Measurements from ENCODE around the gene MIEN1. TPM values are rescaled to one million over a fixed set of nuclear protein-coding genes. Genes with fewer than 3 reads are reported as not detected.

Gene MIEN1
- total and polyA plus RNA-seq, 4 donors, result 20.8 to 136 (median 58.3) TPM

- Histone ChIP-seq H3K9me3 (ENCODE audit: control insufficient read depth in 4 of 4, insufficient read depth in 3 of 4, low read length in 3 of 4) (no peaks in the 10 kb centered on the region), H3K4me3 (no peak overlapping the region), H3K27ac (ENCODE audit: low read depth in 1 of 2, low read length in 1 of 2) (peak overlapping the region in 1 of 2 donors; percentile 64), H3K27me3 (ENCODE audit: control insufficient read depth in 3 of 3, insufficient read depth in 3 of 3, low read length in 2 of 3) (no peaks in the 10 kb centered on the region), H3K36me3 (ENCODE audit: control insufficient read depth in 4 of 4, insufficient read depth in 4 of 4, low read length in 4 of 4) (peaks cover 12 to 47% (median 36%) of the 10 kb centered on the region in 4 donors), H3K9ac (ENCODE audit: insufficient read depth in 1 of 2, low read length in 2 of 2) (no peak overlapping the region), H3K4me1 (ENCODE audit: control insufficient read depth in 5 of 5, insufficient read depth in 5 of 5, low read length in 5 of 5) (no peaks in the 10 kb centered on the region)
- DNase-seq, result no peak
- ATAC-seq (ENCODE audit: insufficient read depth, low FRiP score), result no peak
- TF ChIP-seq CTCF (IDR thresholded peaks at IDR 0.05; ENCODE audit: control extremely low read depth, extremely low read depth), result no peak
- 85 to 91% methylated on average over 15 of the region's 15 CpGs for WGBS, 2 donors
Observed at GRCh38 chr17:39716073-39716818, 14.1 kb downstream of the MIEN1 start.

GRCh38 chr17:39715375-39716072, 14.8 kb downstream of the MIEN1 start:
- Histone ChIP-seq H3K27me3 (ENCODE audit: control insufficient read depth in 3 of 3, insufficient read depth in 3 of 3, low read length in 2 of 3) (no peaks in the 10 kb centered on the region), H3K9ac (ENCODE audit: insufficient read depth in 1 of 2, low read length in 2 of 2) (no peak overlapping the region), H3K27ac (ENCODE audit: low read depth in 1 of 2, low read length in 1 of 2) (peak overlapping the region in 1 of 2 donors; percentile 35), H3K9me3 (ENCODE audit: control insufficient read depth in 4 of 4, insufficient read depth in 3 of 4, low read length in 3 of 4) (no peaks in the 10 kb centered on the region), H3K4me1 (ENCODE audit: control insufficient read depth in 5 of 5, insufficient read depth in 5 of 5, low read length in 5 of 5) (no peaks in the 10 kb centered on the region), H3K4me3 (peak overlapping the region; percentile 5), H3K36me3 (ENCODE audit: control insufficient read depth in 4 of 4, insufficient read depth in 4 of 4, low read length in 4 of 4) (peaks cover 12 to 44% (median 38%) of the 10 kb centered on the region in 4 donors)
- no peak for TF ChIP-seq CTCF (IDR thresholded peaks at IDR 0.05; ENCODE audit: control extremely low read depth, extremely low read depth)
- 96 to 98% methylated on average over 18 of the region's 18 CpGs for WGBS, 2 donors
- DNase-seq (no peak), ATAC-seq (ENCODE audit: insufficient read depth, low FRiP score) (no peak)

- no peak for DNase-seq
- Histone ChIP-seq H3K36me3 (ENCODE audit: control insufficient read depth in 4 of 4, insufficient read depth in 4 of 4, low read length in 4 of 4) (peaks cover 8 to 42% (median 36%) of the 10 kb centered on the region in 4 donors), H3K27me3 (ENCODE audit: control insufficient read depth in 3 of 3, insufficient read depth in 3 of 3, low read length in 2 of 3) (no peaks in the 10 kb centered on the region), H3K9me3 (ENCODE audit: control insufficient read depth in 4 of 4, insufficient read depth in 3 of 4, low read length in 3 of 4) (no peaks in the 10 kb centered on the region), H3K9ac (ENCODE audit: insufficient read depth in 1 of 2, low read length in 2 of 2) (no peak overlapping the region), H3K4me3 (no peak overlapping the region), H3K27ac (ENCODE audit: low read depth in 1 of 2, low read length in 1 of 2) (no peak overlapping the region), H3K4me1 (ENCODE audit: control insufficient read depth in 5 of 5, insufficient read depth in 5 of 5, low read length in 5 of 5) (no peaks in the 10 kb centered on the region)
- no peak for TF ChIP-seq CTCF (IDR thresholded peaks at IDR 0.05; ENCODE audit: control extremely low read depth, extremely low read depth)
- 92 to 95% methylated on average over 4 of the region's 4 CpGs for WGBS, 2 donors
- ATAC-seq (ENCODE audit: insufficient read depth, low FRiP score), result no peak
Observed at GRCh38 chr17:39714234-39714633, 16.1 kb downstream of the MIEN1 start.
